HG03439 (cell line): ENCODE measurements around the gene ZBTB17.
"Not testable (repeated sequence)": the region's sequence is repeated elsewhere in the genome, so short reads cannot be mapped to it uniquely, and the experiment has no call there.

Experiments used
- ATAC-seq: cut with Tn5 transposase; IDR thresholded peaks from one replicate; pipeline ENCODE4 v1.9.1; 2021; ENCODE audit warnings: mild to moderate bottlenecking, moderate library complexity; ENCODE audit not compliant: unreplicated experiment

Gene ZBTB17

DNA sequence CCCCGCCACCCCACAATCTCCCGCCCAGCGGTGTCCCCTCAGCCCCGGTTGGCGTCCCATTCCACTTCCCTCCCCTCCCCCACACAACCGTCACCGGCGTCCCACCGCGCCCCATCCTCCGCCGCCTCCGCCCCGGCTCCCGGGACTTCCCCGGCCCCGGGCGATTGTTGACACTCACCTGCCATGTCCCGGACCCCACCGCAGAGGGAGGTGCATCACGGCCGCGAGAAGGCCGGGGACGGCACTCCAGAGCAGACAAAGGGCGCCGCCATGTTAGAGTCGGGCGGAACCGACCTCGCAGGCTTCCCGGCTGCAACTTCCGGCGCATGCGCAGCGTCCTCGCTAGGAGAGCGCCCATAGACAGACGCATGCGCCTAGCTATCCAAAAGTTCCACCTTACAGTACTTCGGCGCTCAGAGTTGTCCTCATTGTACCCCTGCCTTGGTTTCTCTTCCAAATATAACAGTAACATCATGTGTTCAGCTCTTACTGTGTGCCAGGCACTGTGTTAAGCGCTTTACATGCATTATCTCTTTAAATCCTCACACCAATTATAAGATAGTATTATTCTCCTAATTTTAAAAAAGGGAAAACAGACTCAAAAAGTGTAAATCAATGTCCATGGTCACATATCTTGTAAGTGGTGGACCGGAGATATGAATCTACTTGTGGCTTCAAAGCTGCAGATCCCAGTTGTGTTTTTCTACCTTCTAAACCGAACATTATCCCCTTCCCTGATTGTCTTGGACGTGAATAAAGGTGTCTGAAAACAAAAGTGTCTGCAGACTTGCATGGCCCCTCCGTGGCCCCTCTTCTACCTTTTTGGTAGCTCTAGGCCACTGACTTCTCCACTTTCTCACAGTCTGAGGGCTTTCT, at the start of gene ZBTB17:
TSS of gene ZBTB17 (minus strand) at position 297 of the 876 bp plus-strand sequence. CDS start 27,606 bp downstream, outside the sequence.
- ATAC-seq, result peak; percentile 73

DNA sequence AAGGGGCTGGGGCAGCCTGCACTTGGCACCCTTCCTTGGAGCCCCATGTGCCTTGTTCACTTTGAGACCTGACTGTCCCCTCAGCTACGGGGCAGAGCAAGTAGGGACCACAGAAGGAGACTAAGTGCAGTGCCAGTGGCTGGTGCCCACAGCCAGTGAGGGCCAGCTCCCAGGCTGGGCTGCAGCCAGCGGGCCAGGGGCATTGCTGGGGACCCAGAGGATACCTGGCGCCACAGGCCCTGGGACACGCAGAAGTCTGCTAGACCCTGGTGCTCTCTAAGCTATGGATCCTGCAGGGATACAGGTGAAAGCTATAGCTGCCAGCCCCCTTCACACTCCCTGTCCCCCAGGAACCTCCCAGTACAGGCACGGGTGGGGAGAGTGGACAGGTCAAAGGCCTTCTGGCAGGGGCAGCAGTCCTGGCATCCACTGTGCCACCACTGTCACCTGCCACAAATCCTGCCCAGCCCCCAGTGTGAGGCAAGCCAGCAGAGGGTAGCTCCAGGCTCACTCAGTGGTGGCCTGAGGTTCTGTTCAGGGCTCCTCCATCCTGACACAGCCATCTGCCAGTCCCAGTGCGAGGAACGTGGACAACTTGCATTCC, 47.3 kb upstream of the ZBTB17 start:
- no peak for ATAC-seq

DNA sequence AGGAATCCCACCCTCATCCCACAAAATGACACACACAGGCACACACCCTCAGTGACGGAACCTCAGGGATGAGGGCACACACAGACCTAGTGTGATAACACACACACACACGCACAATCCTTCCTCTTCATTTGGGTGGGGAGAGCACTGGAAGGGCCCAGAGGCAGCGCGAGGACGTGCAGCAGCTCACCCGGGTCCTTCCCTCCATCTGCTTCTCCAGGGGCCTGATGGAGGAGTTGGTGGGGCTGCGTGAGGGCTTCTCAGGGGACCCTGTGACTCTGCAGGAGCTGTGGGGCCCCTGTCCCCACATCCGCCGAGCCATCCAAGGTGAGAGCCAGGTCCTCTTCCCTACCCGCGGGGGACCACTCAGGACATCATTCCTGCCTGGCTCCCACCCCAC, 46.5 kb upstream of the ZBTB17 start:
- no peak for ATAC-seq

DNA sequence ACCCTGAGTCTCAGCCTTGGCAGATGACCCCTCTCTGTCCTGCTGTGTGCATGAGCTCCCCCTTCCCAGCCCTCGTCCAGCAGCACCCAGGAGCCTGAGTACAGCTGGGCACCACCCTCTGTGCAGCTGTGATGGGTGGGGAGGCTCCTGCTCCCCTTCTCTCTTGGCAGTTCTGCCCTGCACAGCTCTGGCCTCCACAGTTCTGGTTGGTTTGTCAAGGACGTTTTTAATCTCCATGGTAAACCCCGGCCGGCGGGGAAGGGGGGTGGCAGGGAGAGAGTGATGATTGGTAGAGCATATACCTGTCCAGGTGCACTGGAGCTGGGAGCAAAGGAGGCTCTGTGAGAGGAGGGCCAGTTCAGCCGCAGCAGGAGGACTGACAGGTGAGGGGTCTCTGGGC, 45.8 kb upstream of the ZBTB17 start, which contains the start of gene CLCNKA:
TSS of gene CLCNKA (plus strand) at position 356 of the 400 bp plus-strand sequence. CDS start 584 bp downstream, outside the sequence.
- ATAC-seq, result no peak

DNA sequence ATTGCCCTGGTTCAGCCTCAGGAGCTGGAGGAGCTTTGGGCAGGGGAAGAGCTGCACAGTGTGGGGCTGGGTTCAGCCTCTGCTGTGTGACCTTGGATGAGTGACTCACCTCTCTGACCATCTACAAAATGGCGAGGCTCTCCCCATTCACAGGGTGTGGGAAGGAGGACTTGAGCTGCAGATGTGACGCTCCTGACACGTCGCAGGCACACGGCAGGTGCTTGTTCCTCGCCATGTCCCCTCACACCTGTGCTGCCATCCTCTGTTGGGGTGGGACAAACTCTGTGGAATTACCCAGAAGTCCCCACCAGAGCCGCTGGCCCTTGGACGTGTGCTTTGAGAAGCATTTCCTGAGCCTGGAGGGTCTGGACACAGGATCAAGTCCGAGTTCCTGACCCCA, 45.0 kb upstream of the ZBTB17 start:
- ATAC-seq, result not testable (repeated sequence)

DNA sequence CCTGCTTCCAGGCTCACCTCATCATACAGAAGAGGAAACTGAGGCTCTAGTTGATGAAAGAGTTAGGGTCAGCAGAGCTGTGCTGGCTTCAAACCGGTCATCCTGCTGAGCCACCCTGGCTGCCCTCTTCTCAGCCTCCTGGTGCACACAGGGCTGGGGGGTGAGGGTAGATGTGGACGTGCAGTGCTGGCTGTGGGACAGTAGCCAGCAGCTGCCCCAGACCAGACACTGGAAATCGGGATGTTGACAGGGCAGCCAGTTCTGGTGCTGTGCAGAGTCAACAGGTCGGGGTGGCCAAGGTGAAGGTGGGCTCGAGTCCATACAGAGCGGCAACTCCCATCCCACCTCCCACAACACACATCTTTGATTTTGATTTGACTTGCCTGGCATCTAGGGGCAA, 44.4 kb upstream of the ZBTB17 start:
- ATAC-seq, result no peak

DNA sequence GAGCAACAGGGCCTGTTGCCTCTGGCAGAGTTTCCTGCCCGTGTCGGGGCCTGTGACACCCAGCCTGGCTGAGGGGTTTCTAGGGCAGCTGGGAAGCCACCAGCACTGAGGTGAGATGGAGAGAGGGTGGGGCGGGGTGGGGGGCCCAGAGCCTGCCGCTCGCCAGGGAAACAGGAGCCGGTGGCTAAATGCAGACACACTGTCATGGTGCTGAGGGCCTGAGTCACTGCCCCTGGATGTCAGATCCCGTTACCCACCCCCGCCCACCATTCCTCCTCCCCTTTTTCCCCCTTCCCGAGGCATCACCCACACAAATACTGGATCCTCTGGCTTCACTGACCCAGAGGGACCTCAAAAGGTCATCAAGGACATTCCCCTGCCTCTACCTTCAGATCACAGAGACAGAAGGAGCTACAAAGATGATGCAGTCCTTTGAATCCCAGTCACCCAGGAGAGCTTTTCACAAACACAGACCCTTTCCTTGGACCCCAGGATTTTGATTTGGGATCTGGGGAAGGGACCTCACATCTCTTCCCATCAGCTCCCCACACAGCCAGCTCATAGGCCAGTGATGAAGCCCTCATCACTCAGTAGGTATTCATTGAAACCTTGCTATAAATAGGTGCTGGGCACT, 43.9 kb upstream of the ZBTB17 start:
- no peak for ATAC-seq

DNA sequence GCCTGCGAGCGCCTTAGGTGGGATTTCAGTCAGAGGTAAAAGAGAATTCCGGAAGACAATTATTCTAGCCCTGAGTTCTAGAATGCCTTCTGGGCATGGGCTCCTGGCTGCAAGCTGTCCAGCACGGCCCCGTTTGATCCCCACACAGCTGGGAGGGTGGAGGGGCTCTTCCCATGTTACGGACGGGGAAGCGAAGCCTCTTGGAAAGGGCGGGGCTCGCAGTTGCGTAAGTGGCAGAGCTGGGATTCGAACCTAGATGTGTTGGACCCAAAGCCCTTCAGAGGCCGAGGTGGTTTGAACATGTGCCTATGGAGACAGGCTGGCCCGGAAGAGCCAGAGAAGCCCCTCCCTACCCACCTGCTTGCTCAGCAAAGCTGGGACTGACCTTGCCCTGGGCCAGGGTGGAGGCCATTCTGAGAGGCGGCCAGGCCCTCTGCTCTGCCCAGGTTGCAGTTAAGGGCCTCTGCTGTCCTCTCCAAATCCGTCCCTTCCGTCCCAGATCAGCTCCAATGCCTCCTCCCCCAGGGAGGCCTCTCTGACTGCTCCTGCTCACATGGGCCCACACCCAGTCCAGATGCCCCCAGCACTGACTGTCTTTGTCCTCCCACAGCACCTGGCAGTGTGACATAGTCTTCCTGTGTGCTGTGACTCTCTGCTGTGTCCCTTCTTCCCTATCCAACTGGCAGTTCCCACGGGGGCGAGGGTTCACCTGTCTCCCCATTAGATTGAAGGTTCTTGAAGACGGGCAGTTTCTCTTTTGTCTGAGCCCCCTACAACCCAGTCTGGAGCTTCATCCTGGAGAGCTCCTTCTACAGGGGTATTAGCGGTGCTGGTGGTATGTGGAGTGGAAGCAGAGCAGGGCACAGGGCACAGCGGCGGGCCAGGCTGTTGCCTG, 43.1 kb upstream of the ZBTB17 start:
- ATAC-seq, result no peak

DNA sequence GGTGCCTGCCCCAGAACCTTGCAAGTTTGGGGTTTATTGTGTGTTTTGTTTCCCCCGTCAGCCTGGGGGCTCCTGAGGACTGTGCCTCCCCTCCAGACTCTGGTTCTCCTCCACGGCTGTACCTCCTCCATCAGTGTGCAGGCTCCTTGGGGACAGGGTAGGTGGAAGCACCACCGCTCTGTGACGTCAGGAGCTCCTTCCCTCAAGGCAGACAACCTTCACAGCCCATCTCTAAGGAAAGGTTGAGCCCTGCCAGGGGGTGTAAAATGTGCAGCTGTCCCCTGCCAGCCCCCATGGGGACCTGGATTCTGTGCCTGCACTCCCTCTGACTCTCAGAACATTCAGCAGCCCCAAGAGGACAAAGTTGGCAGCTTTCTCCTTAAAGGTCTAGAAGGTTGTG, 42.4 kb upstream of the ZBTB17 start:
- no peak for ATAC-seq

DNA sequence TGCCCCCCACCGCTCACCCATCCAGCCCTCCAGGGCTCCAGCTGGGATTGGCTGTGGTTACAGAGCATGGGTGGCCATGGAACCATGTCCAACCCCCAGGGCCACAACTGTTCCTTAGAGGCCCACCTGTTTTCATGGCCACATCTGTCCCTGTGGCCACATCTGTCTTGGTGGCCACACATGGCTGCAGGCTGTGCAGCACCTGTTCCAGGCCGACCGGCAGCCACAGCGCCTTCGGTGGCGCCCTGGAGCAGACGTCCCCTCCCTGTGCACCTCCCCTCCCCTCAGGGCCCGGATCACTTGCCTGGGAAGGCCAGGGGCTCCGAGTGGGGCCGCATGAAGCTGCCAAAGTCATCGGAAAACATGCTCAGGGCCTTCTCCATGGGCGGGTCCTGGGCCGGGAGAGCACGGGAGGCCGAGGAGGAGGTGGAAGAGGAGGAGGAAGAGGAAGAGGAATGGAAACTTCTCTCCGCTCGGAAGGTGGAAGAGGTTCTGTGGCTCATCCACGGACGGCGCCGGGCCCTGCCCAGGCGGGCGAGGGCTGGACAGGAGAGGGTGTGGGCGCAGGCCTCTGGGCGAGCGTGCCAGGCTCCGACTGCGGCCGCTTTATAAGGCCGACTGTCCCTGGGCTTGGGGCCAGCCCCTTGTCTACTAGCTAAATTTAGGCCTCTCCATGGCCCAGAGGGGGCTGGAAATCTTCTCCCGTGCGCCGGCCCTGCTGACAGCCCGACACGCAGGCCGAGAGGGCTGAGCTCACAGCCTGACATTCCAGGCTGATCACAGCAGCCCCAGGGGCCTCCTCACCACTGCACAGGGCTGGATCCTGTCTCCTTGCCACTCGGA, 41.8 kb upstream of the ZBTB17 start, which contains the start of gene HSPB7:
TSS of gene HSPB7 (minus strand) at position 583 of the 843 bp plus-strand sequence. CDS start at position 503, 80 bp downstream.
- no peak for ATAC-seq

DNA sequence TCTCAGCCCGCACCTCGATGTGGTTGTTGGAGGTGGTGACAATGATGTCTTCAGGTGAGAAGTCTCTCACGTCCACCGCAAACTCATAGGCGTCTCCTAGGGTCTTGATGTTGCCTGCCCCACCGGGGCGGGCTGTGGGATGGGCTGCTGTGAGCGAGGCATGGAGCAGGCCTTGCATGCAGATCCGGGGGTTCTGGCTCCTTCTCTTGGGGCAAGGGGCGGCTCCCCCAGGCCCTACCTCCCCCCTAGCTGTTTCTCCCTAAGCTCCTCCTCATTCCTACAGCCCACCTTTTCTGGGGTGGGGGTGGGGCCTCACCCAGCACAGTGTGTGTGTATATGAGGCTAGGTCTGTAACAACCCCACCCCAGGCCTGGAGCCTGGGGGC, 41.2 kb upstream of the ZBTB17 start:
- ATAC-seq, result no peak

DNA sequence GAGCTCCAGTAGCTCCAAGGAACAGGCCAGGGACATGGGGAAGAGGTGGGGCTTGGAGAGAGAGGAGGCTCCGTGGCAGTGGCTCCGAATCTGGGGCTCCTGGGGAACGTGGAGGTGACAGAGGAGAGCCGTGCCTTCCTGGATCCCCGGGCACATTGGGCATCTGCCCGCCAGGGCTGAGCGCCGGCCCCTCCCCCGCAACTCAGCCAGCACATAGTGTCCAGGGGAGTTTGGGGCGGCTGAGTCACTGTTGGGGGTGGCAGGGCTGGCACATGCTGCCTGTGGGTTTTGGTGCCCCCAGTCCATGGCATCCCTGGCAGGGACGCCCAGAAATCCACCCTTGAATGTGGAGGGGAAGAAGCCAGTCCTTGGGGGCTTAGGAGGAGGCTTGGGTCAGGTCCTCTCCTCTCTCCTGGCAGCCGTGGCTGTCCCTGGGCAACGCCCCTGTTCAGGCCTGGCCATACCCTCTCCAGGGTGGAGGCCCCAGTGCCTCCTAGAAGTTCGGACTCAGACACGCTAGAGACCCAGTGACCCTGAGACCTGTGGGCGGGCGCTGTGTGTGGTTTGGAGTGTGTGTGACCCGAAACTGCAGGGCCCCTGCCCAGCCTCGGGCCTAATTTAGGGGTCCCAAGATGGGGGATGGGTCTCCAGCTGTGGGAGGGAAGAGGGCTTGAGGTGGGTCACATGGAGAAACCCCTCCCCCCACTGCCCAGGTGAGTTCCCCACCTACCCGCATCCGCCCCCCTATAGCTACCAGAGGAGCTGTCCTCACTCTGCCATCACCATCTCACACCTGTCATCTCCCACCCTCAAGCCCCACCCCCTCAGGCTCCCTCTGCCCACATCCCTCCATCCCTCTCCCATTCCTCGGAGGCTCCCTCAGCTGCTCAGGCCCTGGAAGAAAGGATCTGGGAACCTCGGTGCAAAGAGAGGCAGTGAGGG, 40.3 kb upstream of the ZBTB17 start:
- no peak for ATAC-seq

DNA sequence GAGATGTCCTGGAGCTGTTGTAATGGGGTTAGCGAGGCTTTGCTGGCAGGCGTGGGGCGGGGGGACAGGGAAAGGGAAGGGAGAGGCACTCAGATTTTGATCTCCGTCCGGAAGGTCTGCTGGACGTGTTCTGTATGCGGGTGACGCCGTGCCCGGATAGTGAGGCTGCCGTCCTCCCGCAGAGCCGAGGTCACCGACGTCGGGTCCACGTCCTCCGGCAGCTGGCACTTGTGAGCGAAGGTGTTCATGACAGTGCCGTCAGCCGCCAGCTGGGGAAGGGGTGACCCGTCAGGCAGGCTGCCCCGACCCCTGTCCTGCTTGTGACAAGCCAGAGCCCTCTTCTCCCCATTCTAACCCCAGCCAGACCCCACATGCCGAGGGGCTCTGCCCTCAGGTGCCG, 39.6 kb upstream of the ZBTB17 start:
- ATAC-seq, result no peak

DNA sequence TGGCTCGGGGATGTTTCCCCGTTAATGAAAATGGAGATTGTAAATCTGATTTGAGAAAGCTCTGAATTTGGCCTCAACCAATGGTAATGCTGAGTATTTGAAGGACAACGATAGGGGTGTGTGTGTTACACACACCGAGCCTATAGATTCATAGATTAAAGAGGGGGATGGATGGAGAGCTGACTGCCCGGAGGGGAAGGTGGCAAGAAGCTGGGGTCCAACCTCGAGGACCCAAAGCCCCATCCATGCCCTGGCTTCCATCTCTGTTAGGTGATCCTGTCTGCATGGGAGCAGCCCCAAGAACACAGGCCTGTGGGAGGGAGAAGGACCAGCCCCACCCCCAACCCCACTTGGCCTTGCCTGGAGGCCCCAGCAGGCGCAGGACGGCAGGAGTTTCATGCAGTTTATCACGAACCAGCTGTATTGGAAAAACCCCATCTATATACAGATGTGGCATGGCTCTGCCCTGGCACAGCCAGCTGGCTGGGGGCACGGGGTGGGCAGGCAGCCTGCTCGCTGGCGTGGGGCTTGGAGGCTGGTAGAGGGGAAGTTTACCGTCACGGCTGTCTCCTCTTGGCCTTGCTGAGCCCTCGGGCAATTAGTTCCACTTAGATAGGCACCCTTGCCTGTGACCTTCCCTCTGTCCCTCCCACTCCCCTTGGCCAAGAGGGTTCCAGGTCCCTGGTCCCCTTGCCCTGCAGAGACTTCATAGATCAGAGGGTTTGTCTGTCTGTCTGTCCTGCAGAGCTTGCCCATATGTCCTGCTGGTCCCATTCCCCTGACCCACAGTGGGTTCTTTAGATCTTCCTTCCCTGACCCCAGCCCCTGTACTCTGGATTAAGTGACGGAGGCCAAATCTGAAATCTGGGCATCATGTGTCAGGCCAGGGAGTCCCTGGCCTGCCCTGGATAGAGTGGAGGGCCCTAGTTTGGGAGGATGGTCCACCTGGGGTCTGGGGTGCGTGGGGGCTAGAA, 38.9 kb upstream of the ZBTB17 start:
- ATAC-seq, result no peak

DNA sequence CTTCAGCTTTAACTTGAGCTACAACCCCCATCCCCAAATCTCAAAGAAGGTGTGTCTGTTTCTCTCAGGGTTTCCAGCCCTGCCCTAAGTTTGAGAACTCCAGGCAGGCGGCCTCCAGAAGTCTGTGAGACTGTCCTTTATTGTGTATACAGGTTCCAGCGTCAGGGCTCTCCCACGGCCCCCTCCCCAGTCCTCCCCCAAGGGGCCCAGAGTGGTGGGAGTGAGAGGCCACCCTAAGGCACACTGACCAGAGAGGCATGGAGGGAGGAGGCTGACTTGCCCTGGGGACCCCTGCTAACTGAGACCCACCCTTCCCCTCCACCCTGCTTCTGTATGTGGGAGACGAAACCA, 38.0 kb upstream of the ZBTB17 start:
- ATAC-seq, result no peak

DNA sequence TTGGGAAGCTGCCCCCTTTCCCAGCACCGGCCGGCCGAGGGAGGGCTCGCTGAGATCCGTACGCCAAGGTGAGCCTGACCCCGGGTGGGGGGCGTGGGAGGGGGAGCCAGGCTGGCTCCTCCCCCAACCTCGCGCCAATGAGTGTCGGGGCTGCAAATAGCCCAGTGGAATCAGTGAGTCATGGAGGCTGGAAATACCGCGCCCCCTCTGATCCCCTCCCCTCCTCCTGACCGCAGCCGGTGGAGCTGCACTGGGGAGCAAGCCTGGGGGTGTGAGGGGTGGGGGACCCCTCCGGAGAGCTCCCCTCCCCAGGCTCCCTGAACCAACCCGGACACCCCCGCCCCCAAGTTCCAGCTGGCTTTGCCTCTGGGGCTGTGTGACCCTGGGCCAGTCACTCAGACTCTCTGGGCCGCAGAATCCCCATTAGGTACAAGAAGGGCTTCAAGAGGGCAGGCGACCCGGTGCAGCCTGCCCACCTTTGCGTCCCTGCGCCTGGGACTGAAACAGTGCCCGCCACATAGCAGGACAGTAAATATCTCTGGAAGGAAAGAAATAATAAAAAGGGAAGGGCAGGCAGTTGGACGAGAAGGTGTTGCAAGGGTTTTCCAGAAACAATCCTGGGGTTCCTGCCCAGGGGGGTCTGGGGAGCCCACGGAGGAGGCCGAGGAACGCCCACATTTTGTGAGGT, 37.5 kb upstream of the ZBTB17 start:
- ATAC-seq, result no peak

DNA sequence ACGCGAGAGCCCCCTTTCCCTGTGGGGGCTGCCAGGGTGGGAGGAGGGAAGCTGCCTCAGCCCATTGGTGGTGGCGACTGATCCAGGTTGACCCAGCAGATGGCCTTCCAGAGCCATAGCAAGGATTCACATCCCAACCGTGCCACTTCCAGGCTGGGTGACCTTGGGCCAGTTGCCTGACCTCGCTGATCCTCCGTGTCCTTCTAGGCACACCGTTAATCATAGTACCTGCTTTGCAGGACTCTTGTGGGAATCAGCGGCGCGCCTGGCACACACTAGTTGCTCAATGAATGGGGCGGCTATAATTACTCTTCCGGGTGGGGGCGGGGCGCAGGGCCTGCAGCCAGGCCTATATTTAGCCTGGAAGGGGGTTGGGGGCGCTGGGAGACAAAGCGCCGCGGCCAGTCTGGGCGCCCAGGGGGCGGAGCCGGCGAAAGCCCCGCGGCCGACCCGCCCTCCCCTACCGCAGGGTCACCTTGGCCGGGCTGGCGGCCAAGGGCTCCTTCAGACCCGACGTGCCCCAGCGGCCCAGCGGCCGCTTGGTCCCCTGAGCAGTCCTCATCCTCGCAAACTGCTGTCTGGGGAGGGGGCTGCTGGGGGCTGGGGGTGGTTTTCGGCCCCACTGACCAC, 36.8 kb upstream of the ZBTB17 start:
- no peak for ATAC-seq
